ENCODE measurements around the gene ZFHX3. TPM values are rescaled to one million over a fixed set of nuclear protein-coding genes. Genes with fewer than 3 reads are reported as not detected.

Gene ZFHX3
- total and polyA plus RNA-seq, 2 of the 8 experiments (the other 6 are each of a cell fraction or from before 2014, with no cell fraction given), result 0.08 to 0.99 TPM

- Histone ChIP-seq H3K36me3 (ENCODE audit: control insufficient read depth in 2 of 4, insufficient read depth in 4 of 4, low read length in 3 of 4) (no peaks in the 10 kb centered on the region), H3K27ac (ENCODE audit: low read depth, low read length) (no peak overlapping the region), H3K9ac (replicated peaks in 1 of 4; ENCODE audit: extremely low read depth in 1 of 4, low read depth in 3 of 4, low read length in 3 of 4) (no peak overlapping the region), H3K18ac (ENCODE audit: extremely low read depth, low read length) (no peak overlapping the region), H2BK20ac (ENCODE audit: low read length) (no peak overlapping the region), H3K4ac (replicated peaks; ENCODE audit: insufficient read length, low read depth, low read length) (no peak overlapping the region), H2AFZ (ENCODE audit: low read length) (no peak overlapping the region), H2AK5ac (ENCODE audit: low read depth, low read length) (no peak overlapping the region), H2BK5ac (ENCODE audit: low read depth, low read length) (no peak overlapping the region), H3K79me2 (ENCODE audit: control insufficient read depth in 1 of 2, insufficient read depth in 2 of 2, low read length in 2 of 2) (no peaks in the 10 kb centered on the region), H4K91ac (replicated peaks; ENCODE audit: insufficient read length, low read length) (no peak overlapping the region), H4K5ac (ENCODE audit: insufficient read length, low read depth, low read length) (no peak overlapping the region), H3K4me1 (replicated peaks in 1 of 4; ENCODE audit: control insufficient read depth in 3 of 4, insufficient read depth in 4 of 4, low read length in 3 of 4) (no peaks in the 10 kb centered on the region), H4K8ac (ENCODE audit: extremely low read depth, insufficient read depth, low read length) (no peak overlapping the region), H3K4me2 (ENCODE audit: insufficient read depth in 1 of 2, low read depth in 2 of 2, low read length in 2 of 2) (no peak overlapping the region), H2BK15ac (ENCODE audit: low read length) (no peak overlapping the region), H3K4me3 (ENCODE audit: extremely low read depth in 1 of 4, insufficient read depth in 2 of 4, low read depth in 3 of 4, low read length in 4 of 4) (no peak overlapping the region), H2BK120ac (replicated peaks; ENCODE audit: low read depth, low read length) (no peak overlapping the region), H2BK12ac (ENCODE audit: low read depth, low read length) (no peak overlapping the region), H4K20me1 (replicated peaks in 1 of 2; ENCODE audit: control insufficient read depth in 1 of 2, insufficient read depth in 2 of 2, low read length in 2 of 2) (no peaks in the 10 kb centered on the region), H3K56ac (replicated peaks; ENCODE audit: insufficient read length, low read depth, low read length) (no peak overlapping the region), H3K23ac (ENCODE audit: insufficient read length) (no peak overlapping the region), H3K14ac (ENCODE audit: insufficient read length) (no peak overlapping the region), H3K27me3 (replicated peaks in 1 of 4; ENCODE audit: control insufficient read depth in 3 of 4, extremely low read depth in 1 of 4, insufficient read depth in 3 of 4, low read length in 3 of 4) (no peaks in the 10 kb centered on the region), H3K79me1 (ENCODE audit: low read depth, low read length) (no peaks in the 10 kb centered on the region), H3K9me3 (ENCODE audit: insufficient read depth in 2 of 2, low read depth in 1 of 2, low read length in 1 of 2) (no peaks in the 10 kb centered on the region), H3K23me2 (ENCODE audit: low read depth, low read length) (no peaks in the 10 kb centered on the region)
- FAIRE-seq, result no peak
- no peak for DNase-seq (ENCODE audit: low read depth in 1 of 2, low spot score in 2 of 2)
- TF ChIP-seq KDM1A (IDR thresholded peaks at IDR 0.05; ENCODE audit: borderline replicate concordance, low read length), result no peak
- TF ChIP-seq JUN (IDR thresholded peaks at IDR 0.05; ENCODE audit: low read depth, low read length), result no peak
- TF ChIP-seq RAD21 (IDR thresholded peaks at IDR 0.05 in 1 of 2, conservative IDR thresholded peaks at IDR 0.05 in 1 of 2; ENCODE audit: low read depth in 2 of 2, low read length in 2 of 2), result no peak
- TF ChIP-seq CTCF (IDR thresholded peaks at IDR 0.05; ENCODE audit: control extremely low read depth in 1 of 3, insufficient read depth in 1 of 3, low read depth in 1 of 3, low read length in 3 of 3), result no peak
- no peak for TF ChIP-seq RFX5 (IDR thresholded peaks at IDR 0.05; ENCODE audit: borderline replicate concordance, low read depth, low read length)
- TF ChIP-seq EZH2 (IDR thresholded peaks at IDR 0.05; ENCODE audit: low read depth, low read length, severe bottlenecking), result no peak
- TF ChIP-seq RXRA (IDR thresholded peaks at IDR 0.05; ENCODE audit: insufficient read depth, low read depth, low read length), result no peak
- TF ChIP-seq ATF3 (IDR thresholded peaks at IDR 0.05; ENCODE audit: insufficient read depth, low read depth, low read length), result no peak
- TF ChIP-seq SIRT6 (IDR thresholded peaks at IDR 0.05; ENCODE audit: low read length), result no peak
- ChIA-PET CTCF (ENCODE audit: partially characterized antibody) (interaction anchor here (1.0 to 2.1 kb wide), 4 partner anchors 9 to 60 kb away, joined by 3 to 8 read pairs (median 3); no protein-coding TSS in a partner anchor), POLR2A (ENCODE audit: partially characterized antibody) (no interaction called here)
- 90% methylated on average over 5 of the region's 5 CpGs; no CpG with 5 or more reads in 1 of the 2 experiments for WGBS, 2 experiments (ENCODE audit: extremely low coverage in 1 of 2, insufficient coverage in 1 of 2, insufficient read length in 1 of 2, insufficient replicate concordance in 2 of 2, low coverage in 1 of 2, low lambda C conversion rate in 2 of 2, missing lambda C conversion rate in 1 of 2)
Observed at GRCh38 chr16:72970656-72971055, 77.3 kb downstream of the ZFHX3 start.
